ENCODE results near the gene IPO11.

DNA sequence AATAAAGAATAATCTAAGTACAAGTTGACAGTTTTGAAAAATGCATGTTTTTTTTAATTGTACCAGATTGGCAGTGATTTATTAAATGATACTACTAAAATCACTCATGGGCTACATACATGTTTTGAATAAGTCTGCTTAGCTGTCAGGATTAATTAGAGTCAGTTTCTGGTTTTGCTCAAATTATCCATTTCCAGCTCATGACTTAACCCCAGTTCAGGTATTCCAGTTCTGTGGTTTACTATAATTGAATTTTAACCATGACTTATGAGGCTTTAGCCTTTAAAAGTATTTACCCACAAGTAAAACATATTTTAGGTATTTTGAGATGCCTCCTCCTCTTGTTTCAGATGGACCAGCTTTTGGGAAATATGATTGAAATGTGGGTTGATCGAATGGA, 148.2 kb downstream of the IPO11 start:
- TF ChIP-seq, protein P1, sequence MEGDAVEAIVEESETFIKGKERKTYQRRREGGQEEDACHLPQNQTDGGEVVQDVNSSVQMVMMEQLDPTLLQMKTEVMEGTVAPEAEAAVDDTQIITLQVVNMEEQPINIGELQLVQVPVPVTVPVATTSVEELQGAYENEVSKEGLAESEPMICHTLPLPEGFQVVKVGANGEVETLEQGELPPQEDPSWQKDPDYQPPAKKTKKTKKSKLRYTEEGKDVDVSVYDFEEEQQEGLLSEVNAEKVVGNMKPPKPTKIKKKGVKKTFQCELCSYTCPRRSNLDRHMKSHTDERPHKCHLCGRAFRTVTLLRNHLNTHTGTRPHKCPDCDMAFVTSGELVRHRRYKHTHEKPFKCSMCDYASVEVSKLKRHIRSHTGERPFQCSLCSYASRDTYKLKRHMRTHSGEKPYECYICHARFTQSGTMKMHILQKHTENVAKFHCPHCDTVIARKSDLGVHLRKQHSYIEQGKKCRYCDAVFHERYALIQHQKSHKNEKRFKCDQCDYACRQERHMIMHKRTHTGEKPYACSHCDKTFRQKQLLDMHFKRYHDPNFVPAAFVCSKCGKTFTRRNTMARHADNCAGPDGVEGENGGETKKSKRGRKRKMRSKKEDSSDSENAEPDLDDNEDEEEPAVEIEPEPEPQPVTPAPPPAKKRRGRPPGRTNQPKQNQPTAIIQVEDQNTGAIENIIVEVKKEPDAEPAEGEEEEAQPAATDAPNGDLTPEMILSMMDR (conservative IDR thresholded peaks at IDR 0.05) = no peak
- no peak for TF ChIP-seq EZH2 (IDR thresholded peaks at IDR 0.05; ENCODE audit: low read depth)
